Ishikawa (cell line): ENCODE results near the gene MBOAT2.

Source experiments
- FOXM1 ChIP-seq: IDR thresholded peaks from 2 replicates; pipeline ENCODE4 v1.6.1; 2012; ENCODE audit warnings: low read depth, borderline replicate concordance
- RAD21 ChIP-seq: IDR thresholded peaks from 2 replicates; pipeline ENCODE4 v1.6.1; 2012; ENCODE audit warnings: low read depth
- TAF1 ChIP-seq: IDR thresholded peaks from 2 replicates; pipeline ENCODE4 v1.6.1; 2012; ENCODE audit warnings: low read depth, mild to moderate bottlenecking
- TEAD4 ChIP-seq: IDR thresholded peaks from 2 replicates; pipeline ENCODE4 v1.6.1; 2012
- TF ChIP-seq, protein P1 (sequence below): IDR thresholded peaks from 2 replicates; pipeline ENCODE4 v1.6.1; 2012; ENCODE audit warnings: low read depth, mild to moderate bottlenecking
- TF ChIP-seq, protein P2 (sequence below): IDR thresholded peaks from 2 replicates; pipeline ENCODE4 v1.6.1; 2012

DNA sequence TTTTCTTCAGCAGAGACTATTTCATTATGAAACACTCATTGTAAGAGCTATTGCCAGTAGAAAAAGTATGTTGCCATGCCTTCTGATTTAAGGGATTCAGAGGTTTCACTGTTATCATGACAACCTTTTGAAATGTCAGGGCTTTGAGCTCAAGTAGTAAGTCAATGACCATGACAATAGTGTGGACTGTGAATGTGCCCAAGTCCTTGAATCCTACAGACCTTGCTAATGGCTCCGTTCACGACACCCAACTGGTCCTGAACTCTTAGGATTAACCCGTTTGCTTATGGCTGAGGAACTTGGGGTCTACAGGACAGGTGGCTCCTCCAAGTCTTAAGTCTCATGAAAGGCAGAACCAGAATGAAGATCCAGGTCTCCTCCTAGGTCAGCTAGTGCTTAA, 148.5 kb downstream of the MBOAT2 start:
- TF ChIP-seq, protein P1, sequence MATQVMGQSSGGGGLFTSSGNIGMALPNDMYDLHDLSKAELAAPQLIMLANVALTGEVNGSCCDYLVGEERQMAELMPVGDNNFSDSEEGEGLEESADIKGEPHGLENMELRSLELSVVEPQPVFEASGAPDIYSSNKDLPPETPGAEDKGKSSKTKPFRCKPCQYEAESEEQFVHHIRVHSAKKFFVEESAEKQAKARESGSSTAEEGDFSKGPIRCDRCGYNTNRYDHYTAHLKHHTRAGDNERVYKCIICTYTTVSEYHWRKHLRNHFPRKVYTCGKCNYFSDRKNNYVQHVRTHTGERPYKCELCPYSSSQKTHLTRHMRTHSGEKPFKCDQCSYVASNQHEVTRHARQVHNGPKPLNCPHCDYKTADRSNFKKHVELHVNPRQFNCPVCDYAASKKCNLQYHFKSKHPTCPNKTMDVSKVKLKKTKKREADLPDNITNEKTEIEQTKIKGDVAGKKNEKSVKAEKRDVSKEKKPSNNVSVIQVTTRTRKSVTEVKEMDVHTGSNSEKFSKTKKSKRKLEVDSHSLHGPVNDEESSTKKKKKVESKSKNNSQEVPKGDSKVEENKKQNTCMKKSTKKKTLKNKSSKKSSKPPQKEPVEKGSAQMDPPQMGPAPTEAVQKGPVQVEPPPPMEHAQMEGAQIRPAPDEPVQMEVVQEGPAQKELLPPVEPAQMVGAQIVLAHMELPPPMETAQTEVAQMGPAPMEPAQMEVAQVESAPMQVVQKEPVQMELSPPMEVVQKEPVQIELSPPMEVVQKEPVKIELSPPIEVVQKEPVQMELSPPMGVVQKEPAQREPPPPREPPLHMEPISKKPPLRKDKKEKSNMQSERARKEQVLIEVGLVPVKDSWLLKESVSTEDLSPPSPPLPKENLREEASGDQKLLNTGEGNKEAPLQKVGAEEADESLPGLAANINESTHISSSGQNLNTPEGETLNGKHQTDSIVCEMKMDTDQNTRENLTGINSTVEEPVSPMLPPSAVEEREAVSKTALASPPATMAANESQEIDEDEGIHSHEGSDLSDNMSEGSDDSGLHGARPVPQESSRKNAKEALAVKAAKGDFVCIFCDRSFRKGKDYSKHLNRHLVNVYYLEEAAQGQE, result no peak
- TF ChIP-seq RAD21, result no peak
- TF ChIP-seq TEAD4, result no peak
- no peak for TF ChIP-seq FOXM1
- TF ChIP-seq TAF1, result no peak
- TF ChIP-seq, protein P2, sequence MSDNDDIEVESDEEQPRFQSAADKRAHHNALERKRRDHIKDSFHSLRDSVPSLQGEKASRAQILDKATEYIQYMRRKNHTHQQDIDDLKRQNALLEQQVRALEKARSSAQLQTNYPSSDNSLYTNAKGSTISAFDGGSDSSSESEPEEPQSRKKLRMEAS, result no peak
